GM18907 (cell line): Measurements from ENCODE around the gene C14orf93.
A peak's percentile ranks its signal among the peaks of the same experiment; 100 is the strongest.

Experiments used
- ATAC-seq: cut with Tn5 transposase; IDR thresholded peaks from one replicate; pipeline ENCODE4 v1.9.1; 2021; ENCODE audit warnings: mild to moderate bottlenecking, moderate library complexity; ENCODE audit not compliant: unreplicated experiment

Gene C14orf93

GRCh38 chr14:22997676-22998323 is 12.1 kb downstream of the C14orf93 start:
- no peak for ATAC-seq

GRCh38 chr14:22996768-22997654 is 12.9 kb downstream of the C14orf93 start:
- ATAC-seq: no peak

GRCh38 chr14:22995889-22996625 is 13.9 kb downstream of the C14orf93 start:
- no peak for ATAC-seq

- no peak for ATAC-seq
These were observed 15.1 kb downstream of the C14orf93 start for GRCh38 chr14:22994762-22995275.

GRCh38 chr14:22993517-22993916 is 16.4 kb downstream of the C14orf93 start:
- ATAC-seq: no peak

GRCh38 chr14:22991852-22992251 is 18.1 kb downstream of the C14orf93 start:
- ATAC-seq: no peak

- ATAC-seq: no peak
These were observed 22.7 kb downstream of the C14orf93 start for GRCh38 chr14:22987291-22987690.

GRCh38 chr14:22986508-22987054 is 23.4 kb downstream of the C14orf93 start:
- no peak for ATAC-seq

GRCh38 chr14:22985894-22986507 is 23.9 kb downstream of the C14orf93 start:
- no peak for ATAC-seq

GRCh38 chr14:22984959-22985658 is 24.8 kb downstream of the C14orf93 start:
- ATAC-seq: no peak

- ATAC-seq: peak; percentile 53
These were observed 27.3 kb downstream of the C14orf93 start, which contains the start of gene AJUBA for GRCh38 chr14:22982477-22983245. Gene AJUBA, minus strand, starts transcription at chr14:22982551. Its CDS starts 285 bp downstream, at chr14:22982266.

GRCh38 chr14:22981876-22982476 is 28.0 kb downstream of the C14orf93 start:
- peak; percentile 9 for ATAC-seq

GRCh38 chr14:22981090-22981875 is 28.7 kb downstream of the C14orf93 start:
- no peak for ATAC-seq

- ATAC-seq: no peak
These were observed 29.3 kb downstream of the C14orf93 start for GRCh38 chr14:22980672-22981089.

- ATAC-seq: no peak
These were observed 30.1 kb downstream of the C14orf93 start for GRCh38 chr14:22979748-22980392.

- no peak for ATAC-seq
These were observed 30.8 kb downstream of the C14orf93 start for GRCh38 chr14:22978981-22979671.

- no peak for ATAC-seq
These were observed 31.5 kb downstream of the C14orf93 start for GRCh38 chr14:22978487-22978837.
